ENCODE results near the gene TINCR.
A peak's percentile ranks its signal among the peaks of the same experiment; 100 is the strongest.

The TINCR gene

GRCh38 chr19:5520501-5520900 is 47.3 kb downstream of the TINCR start:
- H3K4me1 ChIP-seq (ENCODE audit: insufficient read depth, low read length, severe bottlenecking) = no peaks in the 10 kb centered on the region
- TF ChIP-seq CTCF (IDR thresholded peaks at IDR 0.05; ENCODE audit: low read length) (no peak), EZH2 (IDR thresholded peaks at IDR 0.05; ENCODE audit: borderline replicate concordance, low read length) (no peak)
- H3F3A ChIP-seq (ENCODE audit: insufficient read depth, low read length) = no peaks in the 10 kb centered on the region
- H2AFZ ChIP-seq (ENCODE audit: low read length) = no peak overlapping the region
- H3K9me3 ChIP-seq (ENCODE audit: low read length) = peaks cover 5% of the 10 kb centered on the region; the same call in 1 of the 2 replicates
- no peak overlapping the region for H3K9ac ChIP-seq (ENCODE audit: low read length)
- H3K4me3 ChIP-seq (ENCODE audit: low read depth, low read length, poor library complexity, severe bottlenecking) = no peak overlapping the region
- H3K27me3 ChIP-seq (ENCODE audit: insufficient read depth, low read length) = no peaks in the 10 kb centered on the region
- H3K4me2 ChIP-seq (ENCODE audit: low read length) = no peak overlapping the region
- H3K9me2 ChIP-seq (ENCODE audit: low read depth, low read length) = no peaks in the 10 kb centered on the region
- no peaks in the 10 kb centered on the region for H3K79me2 ChIP-seq (ENCODE audit: insufficient read depth, low read length)
- no peaks in the 10 kb centered on the region for H3K36me3 ChIP-seq (ENCODE audit: insufficient read depth, low read length)
- H3K27ac ChIP-seq (ENCODE audit: low read depth, low read length, poor library complexity, severe bottlenecking) = no peak overlapping the region
- H4K20me1 ChIP-seq (ENCODE audit: insufficient read depth, low read length) = no peaks in the 10 kb centered on the region

GRCh38 chr19:5519076-5519475 is 48.7 kb downstream of the TINCR start:
- TF ChIP-seq CTCF (IDR thresholded peaks at IDR 0.05; ENCODE audit: low read length) (no peak), EZH2 (IDR thresholded peaks at IDR 0.05; ENCODE audit: borderline replicate concordance, low read length) (no peak)
- no peak overlapping the region for H3K9ac ChIP-seq (ENCODE audit: low read length)
- no peak overlapping the region for H3K4me3 ChIP-seq (ENCODE audit: low read depth, low read length, poor library complexity, severe bottlenecking)
- H3K4me1 ChIP-seq (ENCODE audit: insufficient read depth, low read length, severe bottlenecking) = no peaks in the 10 kb centered on the region
- no peak overlapping the region for H3K4me2 ChIP-seq (ENCODE audit: low read length)
- no peak overlapping the region for H3K27ac ChIP-seq (ENCODE audit: low read depth, low read length, poor library complexity, severe bottlenecking)
- peaks cover 5% of the 10 kb centered on the region; the same call in 1 of the 2 replicates for H3K9me3 ChIP-seq (ENCODE audit: low read length)
- no peaks in the 10 kb centered on the region for H3K79me2 ChIP-seq (ENCODE audit: insufficient read depth, low read length)
- H3F3A ChIP-seq (ENCODE audit: insufficient read depth, low read length) = no peaks in the 10 kb centered on the region
- no peaks in the 10 kb centered on the region for H3K27me3 ChIP-seq (ENCODE audit: insufficient read depth, low read length)
- no peaks in the 10 kb centered on the region for H4K20me1 ChIP-seq (ENCODE audit: insufficient read depth, low read length)
- H2AFZ ChIP-seq (ENCODE audit: low read length) = no peak overlapping the region
- no peaks in the 10 kb centered on the region for H3K9me2 ChIP-seq (ENCODE audit: low read depth, low read length)
- H3K36me3 ChIP-seq (ENCODE audit: insufficient read depth, low read length) = no peaks in the 10 kb centered on the region

GRCh38 chr19:5515737-5516136 is 52.0 kb downstream of the TINCR start:
- no peak overlapping the region for H3K9ac ChIP-seq (ENCODE audit: low read length)
- no peak for TF ChIP-seq EZH2 (IDR thresholded peaks at IDR 0.05; ENCODE audit: borderline replicate concordance, low read length)
- peak; percentile 22; the same call in 1 of the 2 replicates for TF ChIP-seq CTCF (IDR thresholded peaks at IDR 0.05; ENCODE audit: low read length)
- no peaks in the 10 kb centered on the region for H3K36me3 ChIP-seq (ENCODE audit: insufficient read depth, low read length)

More at GRCh38 chr19:5515737-5516136, 52.0 kb downstream of the TINCR start:
- H3K9me2 ChIP-seq (ENCODE audit: low read depth, low read length) = no peaks in the 10 kb centered on the region
- peaks cover 5% of the 10 kb centered on the region; the same call in 1 of the 2 replicates for H3K27me3 ChIP-seq (ENCODE audit: insufficient read depth, low read length)
- H3K9me3 ChIP-seq (ENCODE audit: low read length) = peaks cover 5% of the 10 kb centered on the region; the same call in 1 of the 2 replicates
- H4K20me1 ChIP-seq (ENCODE audit: insufficient read depth, low read length) = no peaks in the 10 kb centered on the region
- H3F3A ChIP-seq (ENCODE audit: insufficient read depth, low read length) = no peaks in the 10 kb centered on the region
- no peak overlapping the region for H3K4me3 ChIP-seq (ENCODE audit: low read depth, low read length, poor library complexity, severe bottlenecking)
- no peaks in the 10 kb centered on the region for H3K79me2 ChIP-seq (ENCODE audit: insufficient read depth, low read length)
- no peak overlapping the region for H3K27ac ChIP-seq (ENCODE audit: low read depth, low read length, poor library complexity, severe bottlenecking)
- H2AFZ ChIP-seq (ENCODE audit: low read length) = no peak overlapping the region
- H3K4me1 ChIP-seq (ENCODE audit: insufficient read depth, low read length, severe bottlenecking) = no peaks in the 10 kb centered on the region
- no peak overlapping the region for H3K4me2 ChIP-seq (ENCODE audit: low read length)

Measured in OCI-LY1 (cell line).